Endothelial cell of umbilical vein (primary cell): ENCODE data around the gene MAST4. TPM values are rescaled to one million over a fixed set of nuclear protein-coding genes. Genes with fewer than 3 reads are reported as not detected.

Source experiments
- BruUV-seq: library from RNA; stranded (reverse); fragments of 400-500 nt; replicated peaks from 2 replicates; lab custom pipeline; 2021; lab: Mats Ljungman, UMichigan
- CTCF ChIA-PET: fragments of 300-600, 350-600 bp; sonication (Branson Sonifier 250); formaldehyde crosslinking; loops from one replicate; lab custom pipeline; 2021; ENCODE audit warnings: antibody characterized with exemption, inconsistent platforms; lab: Charles Lee
- POLR2A ChIA-PET: fragments of 300-600, 350-600 bp; sonication (Branson Sonifier 250); formaldehyde crosslinking; loops from one replicate; lab custom pipeline; 2021; ENCODE audit warnings: antibody characterized with exemption, inconsistent platforms; lab: Charles Lee
- DNase-seq: peaks from one replicate; pipeline ENCODE4 v3.0.0-alpha.2; 2011; ENCODE audit warnings: low read depth, low spot score
- FAIRE-seq: peaks from 2 replicates; lab custom pipeline; 2011; peaks lifted over from hg19 to GRCh38; lab: Jason Lieb, UNC
- H2AFZ ChIP-seq: 2 replicates; pipeline ENCODE4 v1.6.0; 2012; ENCODE audit warnings: low read depth, low read length, control low read depth, inconsistent platforms
- H3K27ac ChIP-seq: 2 replicates; pipeline ENCODE4 v1.5.1; 2011; ENCODE audit warnings: low read depth, mild to moderate bottlenecking, control low read depth, low read length, moderate library complexity; ENCODE audit not compliant: insufficient read depth
- H3K27me3 ChIP-seq, 2 experiments: 2 replicates each; pipeline versions ENCODE4 v1.6.0 to v1.6.1; 2011; ENCODE audit warnings: low read length in 2 of 2, mixed read lengths in 1 of 2; ENCODE audit not compliant: control insufficient read depth in 2 of 2, insufficient read depth in 2 of 2
- H3K36me3 ChIP-seq, 2 experiments: 2 replicates in 1 of 2; 3 replicates in 1 of 2; pipeline ENCODE4 v1.5.1; 2011; ENCODE audit warnings: low read length in 2 of 2, mild to moderate bottlenecking in 1 of 2, moderate library complexity in 1 of 2; ENCODE audit not compliant: control insufficient read depth in 2 of 2, insufficient read depth in 2 of 2; ENCODE audit errors: extremely low read depth in 1 of 2
- H3K4me1 ChIP-seq: 3 replicates; pipeline ENCODE4 v1.5.1; 2011; ENCODE audit warnings: mild to moderate bottlenecking, low read length; ENCODE audit not compliant: control insufficient read depth, insufficient read depth; ENCODE audit errors: extremely low read depth
- H3K4me2 ChIP-seq: 2 replicates; pipeline ENCODE4 v1.6.1; 2011; ENCODE audit warnings: low read length, control low read depth, mixed read lengths; ENCODE audit not compliant: insufficient read depth
- H3K4me3 ChIP-seq, 3 experiments: fragments of 200-600 bp in 1 of 3; sonication (generic), shearing (Covaris generic) in 1 of 3; replicated peaks in 1 of 3; 2 replicates each; pipeline ENCODE4 v1.5.1; 2011 to 2016; ENCODE audit warnings: control low read depth in 3 of 3, low read length in 3 of 3, mild to moderate bottlenecking in 2 of 3, inconsistent platforms in 1 of 3, low read depth in 1 of 3, moderate library complexity in 1 of 3; ENCODE audit not compliant: insufficient read depth in 1 of 3
- H3K79me2 ChIP-seq: 2 replicates; pipeline ENCODE4 v1.6.0; 2012; ENCODE audit warnings: low read length, inconsistent platforms; ENCODE audit not compliant: control insufficient read depth, insufficient read depth
- H3K9ac ChIP-seq: replicated peaks from 2 replicates; pipeline ENCODE3; 2011; ENCODE audit warnings: low read length, control low read depth; ENCODE audit not compliant: insufficient read depth; ENCODE audit errors: extremely low read depth
- H3K9me1 ChIP-seq: replicated peaks from 3 replicates; pipeline ENCODE4 v1.6.0; 2011; ENCODE audit warnings: mild to moderate bottlenecking, low read length; ENCODE audit not compliant: control insufficient read depth, insufficient read depth; ENCODE audit errors: extremely low read depth
- H3K9me3 ChIP-seq: replicated peaks from 2 replicates; pipeline ENCODE4 v1.5.1; 2012; ENCODE audit warnings: low read length, inconsistent platforms; ENCODE audit not compliant: control insufficient read depth, insufficient read depth
- H4K20me1 ChIP-seq: replicated peaks from 2 replicates; pipeline ENCODE3; 2011; ENCODE audit warnings: mild to moderate bottlenecking, low read length; ENCODE audit not compliant: control insufficient read depth, insufficient read depth; ENCODE audit errors: extremely low read depth
- EZH2 ChIP-seq: IDR thresholded peaks from 2 replicates; pipeline ENCODE4 v1.6.1; 2012; ENCODE audit warnings: borderline replicate concordance, low read depth, mild to moderate bottlenecking, moderate library complexity, low read length, inconsistent platforms; ENCODE audit not compliant: severe bottlenecking
- FOS ChIP-seq: IDR thresholded peaks from 2 replicates; pipeline ENCODE4 v1.6.1; 2011; ENCODE audit warnings: mild to moderate bottlenecking, low read length, moderate library complexity, borderline replicate concordance; ENCODE audit not compliant: insufficient read depth
- GATA2 ChIP-seq: IDR thresholded peaks from 2 replicates; pipeline ENCODE4 v1.7.0; 2011; ENCODE audit warnings: low read depth, mild to moderate bottlenecking, moderate library complexity, mixed read lengths, low read length; ENCODE audit not compliant: insufficient read length, insufficient read depth
- JUN ChIP-seq: IDR thresholded peaks from 2 replicates; pipeline ENCODE4 v1.6.1; 2011; ENCODE audit warnings: borderline replicate concordance, low read depth; ENCODE audit not compliant: insufficient read length, insufficient read depth
- MYC ChIP-seq: IDR thresholded peaks from one replicate; pipeline ENCODE4 v1.6.1; 2011; ENCODE audit warnings: mild to moderate bottlenecking, low read depth, low read length
- POLR2A ChIP-seq: IDR thresholded peaks from 2 replicates; pipeline ENCODE4 v1.6.1; 2012; ENCODE audit warnings: low read depth, mild to moderate bottlenecking, control low read depth, low read length
- POLR2AphosphoS5 ChIP-seq: IDR thresholded peaks from 2 replicates; pipeline ENCODE4 v1.6.1; 2012; ENCODE audit warnings: low read depth, mild to moderate bottlenecking, control low read depth, low read length, moderate library complexity; ENCODE audit not compliant: insufficient read depth
- dilution Hi-C: fragments of 300-500 bp; cut with MboI; formaldehyde crosslinking; loops from one replicate; pipeline ENCODE4 v1.15.0; 2019; ENCODE audit warnings: low sequenced_read_pairs; ENCODE audit not compliant: extremely low pct_ligation_motif_present
- intact Hi-C: fragments of 100-400 bp; cut with micrococcal nuclease; formaldehyde crosslinking; loops from one replicate; pipeline ENCODE4 v1.10.0; 2022
- polyA plus RNA-seq, 4 experiments: library from polyadenylated mRNA; depleted of rRNA in 3 of 4; stranded (reverse) in 3 of 4; unstranded in 1 of 4; fragments of >200 nt; gene quantifications; 2 replicates each; pipeline versions ENCODE4 v1.2.1 to v1.2.3, GENCODE V29; 2011 to 2012; ENCODE audit warnings: missing spikeins in 1 of 4
- total RNA-seq: library from RNA; stranded (reverse); gene quantifications from 2 replicates; pipeline ENCODE4 v1.2.3, GENCODE V29; 2021
- TF ChIP-seq, protein P1 (sequence below), 2 donors: IDR thresholded peaks; 1 replicate in 1 of 2; 2 replicates in 1 of 2; pipeline ENCODE4 v1.5.1; 2011; ENCODE audit warnings: low read length in 2 of 2, mild to moderate bottlenecking in 2 of 2, moderate library complexity in 2 of 2, control low read depth in 1 of 2, inconsistent platforms in 1 of 2, low read depth in 1 of 2; ENCODE audit not compliant: insufficient read depth in 1 of 2; ENCODE audit errors: extremely low read depth in 1 of 2
- TF ChIP-seq, protein P2 (sequence below): IDR thresholded peaks from 2 replicates; pipeline ENCODE4 v1.6.1; 2011; ENCODE audit not compliant: insufficient read depth, insufficient read length

The MAST4 gene
- total and polyA plus RNA-seq, 2 donors (not counting 3 experiments of a cell fraction or from before 2014, with no cell fraction given) = 40.2 to 116 TPM

DNA sequence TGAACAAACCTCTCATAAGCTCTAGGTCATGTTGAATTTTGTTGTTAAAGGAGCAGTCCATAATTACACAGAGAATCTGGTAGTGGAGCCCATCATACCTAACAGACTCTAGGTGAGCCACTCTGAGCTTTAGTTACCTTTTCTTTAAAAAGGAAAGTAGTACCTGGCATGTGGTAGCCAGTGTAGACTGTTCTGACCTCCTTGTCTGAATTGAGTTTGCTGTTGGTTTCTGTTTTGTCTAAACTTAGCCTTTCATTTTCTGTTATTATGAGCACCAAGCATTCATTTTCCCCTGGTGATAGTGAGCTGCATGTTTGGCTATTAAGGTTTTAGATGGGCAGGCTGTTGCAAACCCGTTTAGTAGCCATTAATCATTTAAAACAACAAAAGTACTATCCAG lies 112.2 kb downstream of the MAST4 start:
- H3K4me1 ChIP-seq = no peaks in the 10 kb centered on the region
- H3K9me3 ChIP-seq = no peaks in the 10 kb centered on the region
- no peaks in the 10 kb centered on the region for H3K79me2 ChIP-seq
- no peak overlapping the region for H3K4me2 ChIP-seq
- no peak overlapping the region for H2AFZ ChIP-seq
- no peak overlapping the region for H3K4me3 ChIP-seq
- DNase-seq (no peak), FAIRE-seq (no peak)
- TF ChIP-seq, protein P1, sequence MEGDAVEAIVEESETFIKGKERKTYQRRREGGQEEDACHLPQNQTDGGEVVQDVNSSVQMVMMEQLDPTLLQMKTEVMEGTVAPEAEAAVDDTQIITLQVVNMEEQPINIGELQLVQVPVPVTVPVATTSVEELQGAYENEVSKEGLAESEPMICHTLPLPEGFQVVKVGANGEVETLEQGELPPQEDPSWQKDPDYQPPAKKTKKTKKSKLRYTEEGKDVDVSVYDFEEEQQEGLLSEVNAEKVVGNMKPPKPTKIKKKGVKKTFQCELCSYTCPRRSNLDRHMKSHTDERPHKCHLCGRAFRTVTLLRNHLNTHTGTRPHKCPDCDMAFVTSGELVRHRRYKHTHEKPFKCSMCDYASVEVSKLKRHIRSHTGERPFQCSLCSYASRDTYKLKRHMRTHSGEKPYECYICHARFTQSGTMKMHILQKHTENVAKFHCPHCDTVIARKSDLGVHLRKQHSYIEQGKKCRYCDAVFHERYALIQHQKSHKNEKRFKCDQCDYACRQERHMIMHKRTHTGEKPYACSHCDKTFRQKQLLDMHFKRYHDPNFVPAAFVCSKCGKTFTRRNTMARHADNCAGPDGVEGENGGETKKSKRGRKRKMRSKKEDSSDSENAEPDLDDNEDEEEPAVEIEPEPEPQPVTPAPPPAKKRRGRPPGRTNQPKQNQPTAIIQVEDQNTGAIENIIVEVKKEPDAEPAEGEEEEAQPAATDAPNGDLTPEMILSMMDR (IDR thresholded peaks at IDR 0.05; ENCODE audit: extremely low read depth in 1 of 2, insufficient read depth in 1 of 2, low read depth in 1 of 2, low read length in 2 of 2) = no peak
- TF ChIP-seq POLR2A = no peak
- TF ChIP-seq EZH2 = no peak
- ChIA-PET CTCF (no interaction called here), POLR2A (no interaction called here)
- no peaks in the 10 kb centered on the region for H3K9me1 ChIP-seq
- H3K27me3 ChIP-seq = peaks cover 0 to 2% of the 10 kb centered on the region in 2 experiments
- dilution Hi-C loops (no loop called here), intact Hi-C loops (no loop called here)
- H3K27ac ChIP-seq = no peak overlapping the region
- no peaks in the 10 kb centered on the region for H3K36me3 ChIP-seq
- no TSS peak for BruUV-seq
- H3K9ac ChIP-seq = no peak overlapping the region
- H4K20me1 ChIP-seq = no peaks in the 10 kb centered on the region

DNA sequence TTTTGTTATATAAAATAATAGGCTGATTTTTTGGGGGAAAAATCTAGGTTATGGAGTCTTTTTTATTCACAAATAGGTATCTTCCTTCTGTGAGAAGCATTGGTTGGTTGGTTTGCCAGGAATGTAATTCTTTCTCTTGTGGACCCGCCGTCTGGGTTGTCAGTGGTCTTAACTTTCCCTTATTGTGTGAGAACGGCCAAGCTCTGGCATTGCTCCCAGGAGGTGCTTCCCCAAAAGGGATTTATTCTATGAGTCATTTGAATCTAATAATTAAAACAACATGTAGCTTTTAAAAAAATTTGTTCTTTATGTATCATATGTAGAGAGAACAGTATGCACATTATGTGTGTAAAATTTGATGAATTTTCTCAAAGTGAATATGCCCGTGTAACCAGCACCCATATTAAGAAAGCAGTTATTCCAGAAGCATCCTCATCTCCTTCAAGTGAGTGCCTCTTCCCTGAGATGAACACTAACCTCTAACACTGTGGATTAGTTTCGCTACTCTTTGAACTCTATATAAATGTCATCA lies 114.4 kb downstream of the MAST4 start:
- H3K9ac ChIP-seq = no peak overlapping the region
- H3K27ac ChIP-seq = no peak overlapping the region

More for the DNA sequence above, 114.4 kb downstream of the MAST4 start:
- ChIA-PET CTCF (no interaction called here), POLR2A (no interaction called here)
- H4K20me1 ChIP-seq = no peaks in the 10 kb centered on the region
- no peaks in the 10 kb centered on the region for H3K4me1 ChIP-seq
- H3K4me2 ChIP-seq = no peak overlapping the region
- dilution Hi-C loops = no loop called here
- FAIRE-seq (no peak), DNase-seq (no peak)
- H3K9me3 ChIP-seq = no peaks in the 10 kb centered on the region
- intact Hi-C loops = no loop called here
- TF ChIP-seq MYC = no peak
- TF ChIP-seq GATA2 = no peak
- no peak for TF ChIP-seq EZH2
- TF ChIP-seq, protein P2, sequence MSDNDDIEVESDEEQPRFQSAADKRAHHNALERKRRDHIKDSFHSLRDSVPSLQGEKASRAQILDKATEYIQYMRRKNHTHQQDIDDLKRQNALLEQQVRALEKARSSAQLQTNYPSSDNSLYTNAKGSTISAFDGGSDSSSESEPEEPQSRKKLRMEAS = no peak
- TF ChIP-seq, protein P1 (IDR thresholded peaks at IDR 0.05; ENCODE audit: extremely low read depth in 1 of 2, insufficient read depth in 1 of 2, low read depth in 1 of 2, low read length in 2 of 2) = no peak
- TF ChIP-seq POLR2AphosphoS5 = no peak
- TF ChIP-seq FOS = no peak
- TF ChIP-seq POLR2A = no peak
- TF ChIP-seq JUN = no peak
- peaks cover 0 to 3% of the 10 kb centered on the region in 2 experiments for H3K27me3 ChIP-seq
- H3K36me3 ChIP-seq = no peaks in the 10 kb centered on the region
- no TSS peak for BruUV-seq
- H3K9me1 ChIP-seq = no peaks in the 10 kb centered on the region
- no peak overlapping the region for H3K4me3 ChIP-seq
- H3K79me2 ChIP-seq = no peaks in the 10 kb centered on the region
- no peak overlapping the region for H2AFZ ChIP-seq
